ENCODE data around the gene ADGRG6.

ADGRG6 gene

DNA sequence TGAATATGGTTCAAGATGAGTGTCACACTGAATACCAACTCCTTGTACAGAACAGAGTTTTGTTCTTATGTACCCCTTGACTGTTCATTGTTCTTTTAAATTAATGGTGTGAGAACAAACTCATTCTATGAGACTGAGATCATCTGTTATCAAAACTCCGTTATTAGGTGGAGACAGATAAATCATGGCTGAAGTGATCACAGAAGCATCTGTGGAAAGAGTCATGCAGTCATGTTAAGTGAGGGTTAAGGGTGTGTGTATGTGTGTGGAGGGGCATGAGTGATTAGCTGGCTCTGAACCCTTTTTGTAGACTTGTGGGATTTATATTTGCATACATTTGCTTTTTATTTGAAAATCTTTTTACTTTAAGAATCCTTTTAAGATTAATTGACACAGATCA is 24.7 kb downstream of the ADGRG6 start:
- no peak overlapping the region for H3K4me3 ChIP-seq (ENCODE audit: low read length)
- no peak for DNase-seq (ENCODE audit: low read depth)
- TF ChIP-seq, protein P1, sequence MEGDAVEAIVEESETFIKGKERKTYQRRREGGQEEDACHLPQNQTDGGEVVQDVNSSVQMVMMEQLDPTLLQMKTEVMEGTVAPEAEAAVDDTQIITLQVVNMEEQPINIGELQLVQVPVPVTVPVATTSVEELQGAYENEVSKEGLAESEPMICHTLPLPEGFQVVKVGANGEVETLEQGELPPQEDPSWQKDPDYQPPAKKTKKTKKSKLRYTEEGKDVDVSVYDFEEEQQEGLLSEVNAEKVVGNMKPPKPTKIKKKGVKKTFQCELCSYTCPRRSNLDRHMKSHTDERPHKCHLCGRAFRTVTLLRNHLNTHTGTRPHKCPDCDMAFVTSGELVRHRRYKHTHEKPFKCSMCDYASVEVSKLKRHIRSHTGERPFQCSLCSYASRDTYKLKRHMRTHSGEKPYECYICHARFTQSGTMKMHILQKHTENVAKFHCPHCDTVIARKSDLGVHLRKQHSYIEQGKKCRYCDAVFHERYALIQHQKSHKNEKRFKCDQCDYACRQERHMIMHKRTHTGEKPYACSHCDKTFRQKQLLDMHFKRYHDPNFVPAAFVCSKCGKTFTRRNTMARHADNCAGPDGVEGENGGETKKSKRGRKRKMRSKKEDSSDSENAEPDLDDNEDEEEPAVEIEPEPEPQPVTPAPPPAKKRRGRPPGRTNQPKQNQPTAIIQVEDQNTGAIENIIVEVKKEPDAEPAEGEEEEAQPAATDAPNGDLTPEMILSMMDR (conservative IDR thresholded peaks at IDR 0.05; ENCODE audit: low read length): no peak

DNA sequence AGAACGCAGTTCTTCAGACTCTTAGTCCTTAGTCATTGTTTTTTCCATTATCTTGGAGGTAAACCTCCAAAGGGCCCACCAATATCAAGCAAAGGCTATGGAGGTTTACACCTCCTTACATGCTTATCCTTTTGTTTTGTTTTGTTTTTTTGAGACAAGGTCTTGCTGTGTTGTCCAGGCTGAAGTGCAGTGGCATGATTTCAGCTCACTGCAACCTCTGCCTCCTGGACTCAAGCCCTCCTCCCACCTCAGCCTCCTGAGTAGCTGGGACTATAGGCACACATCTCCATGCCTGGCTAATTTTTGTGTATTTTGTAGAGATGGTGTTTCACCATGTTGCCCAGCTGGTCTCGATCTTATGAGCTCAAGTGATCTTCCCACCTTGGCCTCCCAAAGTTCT is 26.3 kb downstream of the ADGRG6 start:
- H3K4me3 ChIP-seq (ENCODE audit: low read length): no peak overlapping the region
- TF ChIP-seq, protein P1 (conservative IDR thresholded peaks at IDR 0.05; ENCODE audit: low read length): no peak
- no peak for DNase-seq (ENCODE audit: low read depth)

DNA sequence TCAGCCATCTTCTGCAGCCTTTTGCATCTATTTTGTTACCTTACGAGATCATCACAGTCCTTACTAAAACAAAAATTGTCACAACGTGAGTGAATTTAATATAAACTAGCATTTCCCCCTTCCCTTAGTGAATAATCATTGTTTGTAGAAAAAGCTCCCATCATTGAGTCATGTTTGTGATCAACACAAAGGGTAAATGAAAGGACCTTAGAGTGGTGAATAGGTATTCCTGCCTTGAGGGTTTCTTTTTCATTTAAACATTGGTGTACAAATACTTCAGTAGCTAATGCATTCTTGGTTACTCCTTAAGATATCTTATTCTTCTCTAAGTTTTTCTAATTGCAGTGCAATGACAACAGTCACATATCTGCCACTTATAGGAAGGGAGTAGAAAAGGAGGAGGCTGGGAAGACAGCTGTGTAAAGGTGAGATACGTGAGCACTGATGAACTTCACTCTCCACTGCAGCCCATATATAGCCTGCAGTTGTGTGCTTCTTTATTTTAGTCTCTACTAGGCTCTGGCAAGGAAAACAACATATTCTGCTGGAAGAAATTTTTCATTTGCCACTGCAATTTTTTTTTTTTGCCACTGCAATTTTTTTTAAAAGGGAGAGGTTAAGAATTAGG is 27.8 kb downstream of the ADGRG6 start:
- TF ChIP-seq, protein P1 (conservative IDR thresholded peaks at IDR 0.05; ENCODE audit: low read length): no peak
- H3K4me3 ChIP-seq (ENCODE audit: low read length): no peak overlapping the region
- DNase-seq (ENCODE audit: low read depth): no peak

GRCh38 chr6:142331075-142331551 is 29.3 kb downstream of the ADGRG6 start:
- peak; percentile 36 for DNase-seq (ENCODE audit: low read depth)
- TF ChIP-seq, protein P1 (conservative IDR thresholded peaks at IDR 0.05; ENCODE audit: low read length): no peak
- H3K4me3 ChIP-seq (ENCODE audit: low read length): no peak overlapping the region

- no peak for DNase-seq (ENCODE audit: low read depth)
- TF ChIP-seq, protein P1 (conservative IDR thresholded peaks at IDR 0.05; ENCODE audit: low read length): no peak
- no peak overlapping the region for H3K4me3 ChIP-seq (ENCODE audit: low read length)
Observed at GRCh38 chr6:142331601-142332000, 29.8 kb downstream of the ADGRG6 start.

- DNase-seq (ENCODE audit: low read depth): no peak
- TF ChIP-seq, protein P1 (conservative IDR thresholded peaks at IDR 0.05; ENCODE audit: low read length): no peak
- H3K4me3 ChIP-seq (ENCODE audit: low read length): no peak overlapping the region
Observed at GRCh38 chr6:142332393-142333098, 30.7 kb downstream of the ADGRG6 start.

- H3K4me3 ChIP-seq (ENCODE audit: low read length): no peak overlapping the region
- TF ChIP-seq, protein P1 (conservative IDR thresholded peaks at IDR 0.05; ENCODE audit: low read length): no peak
- DNase-seq (ENCODE audit: low read depth): no peak
Observed at GRCh38 chr6:142333431-142333830, 31.6 kb downstream of the ADGRG6 start.

Measured in AG10803 (cell line).